ENCODE measurements around the gene HAUS1.

The HAUS1 gene

GRCh38 chr18:46104128-46104911 lies at the start of gene HAUS1:
Gene HAUS1, plus strand, starts transcription at chr18:46104385. Its CDS starts 27 bp downstream, at chr18:46104412.
- no peak for TF ChIP-seq CTCF (conservative IDR thresholded peaks at IDR 0.05)
- peak within 1 kb of the TSS; percentile 79 for H3K27ac ChIP-seq

- no peak overlapping the region for H3K27ac ChIP-seq
- no peak for TF ChIP-seq CTCF (conservative IDR thresholded peaks at IDR 0.05)
Observed at GRCh38 chr18:46054956-46055837, 49.0 kb upstream of the HAUS1 start.

GRCh38 chr18:46055838-46056230 lies 48.4 kb upstream of the HAUS1 start:
- H3K27ac ChIP-seq = no peak overlapping the region
- TF ChIP-seq CTCF (conservative IDR thresholded peaks at IDR 0.05) = no peak

- TF ChIP-seq CTCF (conservative IDR thresholded peaks at IDR 0.05) = no peak
- H3K27ac ChIP-seq = no peak overlapping the region
Observed at GRCh38 chr18:46060359-46060841, 43.8 kb upstream of the HAUS1 start.

GRCh38 chr18:46061387-46061786 lies 42.8 kb upstream of the HAUS1 start:
- TF ChIP-seq CTCF (conservative IDR thresholded peaks at IDR 0.05) = no peak
- no peak overlapping the region for H3K27ac ChIP-seq

- no peak overlapping the region for H3K27ac ChIP-seq
- no peak for TF ChIP-seq CTCF (conservative IDR thresholded peaks at IDR 0.05)
Observed at GRCh38 chr18:46061796-46062195, 42.4 kb upstream of the HAUS1 start.

GRCh38 chr18:46062781-46063180 lies 41.4 kb upstream of the HAUS1 start:
- H3K27ac ChIP-seq = no peak overlapping the region
- TF ChIP-seq CTCF (conservative IDR thresholded peaks at IDR 0.05) = no peak
